ENCODE measurements around the gene EXO1. TPM values are rescaled to one million over a fixed set of nuclear protein-coding genes. Genes with fewer than 3 reads are reported as not detected.
"Not testable (repeated sequence)": the region's sequence is repeated elsewhere in the genome, so short reads cannot be mapped to it uniquely, and the experiment has no call there.

Gene EXO1
- polyA plus RNA-seq, 1 of the 3 experiments (the other 2 are of a cell fraction) = 3.9 TPM

- ChIA-PET POLR2A (no interaction called here), CTCF (no interaction called here)
- H3K9ac ChIP-seq = no peak overlapping the region
- no peaks in the 10 kb centered on the region for H3K27me3 ChIP-seq (ENCODE audit: insufficient read depth)
- no peak overlapping the region for H2AFZ ChIP-seq (ENCODE audit: low read depth)
- no peak overlapping the region for H3K27ac ChIP-seq (ENCODE audit: low read depth in 2 of 2, low read length in 1 of 2)
- H3K9me2 ChIP-seq = no peaks in the 10 kb centered on the region
- no peaks in the 10 kb centered on the region for H3F3A ChIP-seq (replicated peaks; ENCODE audit: insufficient read depth)
- no peak overlapping the region for H3K4me2 ChIP-seq
- DNase-seq = no peak
- no peaks in the 10 kb centered on the region for H3K36me3 ChIP-seq (replicated peaks in 1 of 2; ENCODE audit: control insufficient read depth in 1 of 2, insufficient read depth in 2 of 2, low read length in 1 of 2)
- H4K20me1 ChIP-seq (ENCODE audit: insufficient read depth) = no peaks in the 10 kb centered on the region
- H3K79me2 ChIP-seq (ENCODE audit: insufficient read depth) = no peaks in the 10 kb centered on the region
- WGBS (ENCODE audit: low lambda C conversion rate) = 33% methylated on average over 3 of the region's 3 CpGs
- no peaks in the 10 kb centered on the region for H3K9me3 ChIP-seq
- TF ChIP-seq RFX5 (IDR thresholded peaks at IDR 0.05; ENCODE audit: low read length) (no peak), SIN3A (IDR thresholded peaks at IDR 0.05; ENCODE audit: borderline replicate concordance, low read depth, low read length) (no peak), IRF3 (IDR thresholded peaks at IDR 0.05; ENCODE audit: low read depth, low read length) (no peak), FOXM1 (IDR thresholded peaks at IDR 0.05; ENCODE audit: low read depth) (no peak), TAF1 (IDR thresholded peaks at IDR 0.05; ENCODE audit: borderline replicate concordance, low read depth, low read length) (no peak), TCF12 (IDR thresholded peaks at IDR 0.05) (no peak), ELF1 (IDR thresholded peaks at IDR 0.05) (no peak), USF2 (IDR thresholded peaks at IDR 0.05; ENCODE audit: borderline replicate concordance, low read depth, low read length) (no peak), JUND (IDR thresholded peaks at IDR 0.05) (no peak), EZH2phosphoT487 (IDR thresholded peaks at IDR 0.05; ENCODE audit: borderline replicate concordance, low read depth) (no peak), GABPA (IDR thresholded peaks at IDR 0.05; ENCODE audit: low read depth) (no peak), NFIC (IDR thresholded peaks at IDR 0.05; ENCODE audit: borderline replicate concordance) (no peak), TEAD4 (IDR thresholded peaks at IDR 0.05; ENCODE audit: borderline replicate concordance, insufficient read depth) (no peak), RAD21 (IDR thresholded peaks at IDR 0.05; ENCODE audit: low read length) (no peak), PBX3 (IDR thresholded peaks at IDR 0.05) (no peak), CHD2 (IDR thresholded peaks at IDR 0.05; ENCODE audit: low read length, partially characterized antibody) (no peak), NRF1 (IDR thresholded peaks at IDR 0.05; ENCODE audit: low read depth, low read length) (no peak), MEF2A (IDR thresholded peaks at IDR 0.05; ENCODE audit: borderline replicate concordance, low read depth) (no peak), FOXJ3 (CRISPR knock-in tag; IDR thresholded peaks at IDR 0.05) (no peak)
- H3K4me1 ChIP-seq (ENCODE audit: control insufficient read depth in 1 of 2, insufficient read depth in 2 of 2, low read depth in 1 of 2, low read length in 1 of 2) = no peaks in the 10 kb centered on the region
- no peak overlapping the region for H3K4me3 ChIP-seq (ENCODE audit: low read depth in 2 of 2, low read length in 1 of 2)
Measured at GRCh38 chr1:241802863-241803262, 45.1 kb upstream of the EXO1 start.

GRCh38 chr1:241804706-241805105, 43.3 kb upstream of the EXO1 start:
- POLR2A ChIA-PET, CTCF ChIA-PET, H3K4me2 ChIP-seq: not testable (repeated sequence)

More at GRCh38 chr1:241804706-241805105, 43.3 kb upstream of the EXO1 start:
- not testable (repeated sequence) for H3K9me2 ChIP-seq; DNase-seq; H3K27ac ChIP-seq (ENCODE audit: low read depth in 2 of 2, low read length in 1 of 2); H3K27me3 ChIP-seq (ENCODE audit: insufficient read depth); H3K9me3 ChIP-seq; H3K79me2 ChIP-seq (ENCODE audit: insufficient read depth); H3K4me1 ChIP-seq (ENCODE audit: control insufficient read depth in 1 of 2, insufficient read depth in 2 of 2, low read depth in 1 of 2, low read length in 1 of 2); H3K9ac ChIP-seq; H4K20me1 ChIP-seq (ENCODE audit: insufficient read depth); H3K4me3 ChIP-seq (ENCODE audit: low read depth in 2 of 2, low read length in 1 of 2); H2AFZ ChIP-seq (ENCODE audit: low read depth); H3F3A ChIP-seq (replicated peaks; ENCODE audit: insufficient read depth); H3K36me3 ChIP-seq (replicated peaks in 1 of 2; ENCODE audit: control insufficient read depth in 1 of 2, insufficient read depth in 2 of 2, low read length in 1 of 2)
- 24% methylated on average over 4 of the region's 4 CpGs for WGBS (ENCODE audit: low lambda C conversion rate)

All from SK-N-SH (cell line).